Measurements from ENCODE around the gene HS6ST1.
A peak's percentile ranks its signal among the peaks of the same experiment; 100 is the strongest.

HS6ST1 gene

GRCh38 chr2:128232965-128233789 lies 85.5 kb downstream of the HS6ST1 start:
- peak; percentile 89 for DNase-seq

- no peak for DNase-seq
These were observed 89.8 kb downstream of the HS6ST1 start for GRCh38 chr2:128228894-128229293.

GRCh38 chr2:128227862-128228261 lies 90.8 kb downstream of the HS6ST1 start:
- no peak for DNase-seq

- DNase-seq = no peak
These were observed 98.8 kb downstream of the HS6ST1 start for GRCh38 chr2:128219891-128220290.

GRCh38 chr2:128217671-128218070 lies 101.0 kb downstream of the HS6ST1 start:
- peak; percentile 20 for DNase-seq

- DNase-seq = peak; percentile 31
These were observed 102.6 kb downstream of the HS6ST1 start for GRCh38 chr2:128215897-128216642.

Measured in RPMI8226 (cell line).